Stromal cell of bone marrow (primary cell): Measurements from ENCODE around the gene PPFIBP2.

Source experiments
- DNase-seq: peaks from one replicate; pipeline ENCODE4 v3.0.0-alpha.2; 2012; ENCODE audit warnings: low read depth

Gene PPFIBP2

GRCh38 chr11:7552666-7553065, 38.9 kb downstream of the PPFIBP2 start:
- DNase-seq, result no peak

GRCh38 chr11:7555052-7555699, 41.4 kb downstream of the PPFIBP2 start:
- DNase-seq, result no peak

- DNase-seq, result no peak
Observed at GRCh38 chr11:7558046-7558445, 44.2 kb downstream of the PPFIBP2 start.

- no peak for DNase-seq
Observed at GRCh38 chr11:7559398-7560283, 45.8 kb downstream of the PPFIBP2 start.

- DNase-seq, result no peak
Observed at GRCh38 chr11:7561562-7561961, 47.8 kb downstream of the PPFIBP2 start.

GRCh38 chr11:7563281-7563680, 49.5 kb downstream of the PPFIBP2 start:
- peak; percentile 33 for DNase-seq

- DNase-seq, result no peak
Observed at GRCh38 chr11:7564803-7565202, 51.0 kb downstream of the PPFIBP2 start.

GRCh38 chr11:7567311-7567710, 53.5 kb downstream of the PPFIBP2 start:
- DNase-seq, result no peak

- DNase-seq, result no peak
Observed at GRCh38 chr11:7569044-7569443, 55.2 kb downstream of the PPFIBP2 start.

GRCh38 chr11:7570241-7570640, 56.4 kb downstream of the PPFIBP2 start:
- DNase-seq, result no peak

- no peak for DNase-seq
Observed at GRCh38 chr11:7570938-7571521, 57.2 kb downstream of the PPFIBP2 start.

GRCh38 chr11:7571640-7572000, 57.8 kb downstream of the PPFIBP2 start:
- DNase-seq, result peak; percentile 44

- DNase-seq, result no peak
Observed at GRCh38 chr11:7572001-7572712, 58.4 kb downstream of the PPFIBP2 start.

- DNase-seq, result no peak
Observed at GRCh38 chr11:7573193-7573557, 59.4 kb downstream of the PPFIBP2 start.

GRCh38 chr11:7573558-7574296, 59.9 kb downstream of the PPFIBP2 start:
- no peak for DNase-seq

- no peak for DNase-seq
Observed at GRCh38 chr11:7574491-7575130, 60.8 kb downstream of the PPFIBP2 start.

- no peak for DNase-seq
Observed at GRCh38 chr11:7575841-7576725, 62.3 kb downstream of the PPFIBP2 start.

- DNase-seq, result no peak
Observed at GRCh38 chr11:7576726-7577290, 63.0 kb downstream of the PPFIBP2 start.

- DNase-seq, result no peak
Observed at GRCh38 chr11:7577291-7578190, 63.7 kb downstream of the PPFIBP2 start.
